A673 (cell line): ENCODE measurements around the gene STX7. TPM values are rescaled to one million over a fixed set of nuclear protein-coding genes. Genes with fewer than 3 reads are reported as not detected.

Experiments
- BruUV-seq: library from RNA; stranded (reverse); fragments of 400-500 nt; replicated peaks from 2 replicates; lab custom pipeline; 2021; lab: Mats Ljungman, UMichigan
- CTCF ChIA-PET: fragments of 300-600 bp; sonication (Branson Sonifier 250); formaldehyde crosslinking; loops from one replicate; lab custom pipeline; 2022; ENCODE audit warnings: antibody characterized with exemption; lab: Charles Lee
- POLR2A ChIA-PET: fragments of 300-600 bp; sonication (Branson Sonifier 250); formaldehyde crosslinking; loops from one replicate; lab custom pipeline; 2022; ENCODE audit warnings: antibody characterized with exemption; ENCODE audit not compliant: low non-redundant PET; lab: Charles Lee
- DNase-seq: peaks from one replicate; pipeline ENCODE4 v3.0.0-alpha.2; 2015; ENCODE audit warnings: low spot score
- H3K27ac ChIP-seq: fragments of 200-600 bp; sonication (generic); 2 replicates; pipeline ENCODE4 v1.5.1; 2016; ENCODE audit warnings: mixed run types, low read depth, mild to moderate bottlenecking, mixed read lengths, antibody characterized with exemption, low read length; ENCODE audit not compliant: poor library complexity, severe bottlenecking
- H3K27me3 ChIP-seq: fragments of 200-600 bp; sonication (generic); replicated peaks from 2 replicates; pipeline ENCODE4 v1.6.1; 2017; ENCODE audit warnings: mixed run types, low read depth, mild to moderate bottlenecking, mixed read lengths, antibody characterized with exemption, low read length; ENCODE audit not compliant: insufficient read depth, poor library complexity
- H3K36me3 ChIP-seq: fragments of 200-600 bp; sonication (generic); 2 replicates; pipeline ENCODE4 v1.6.1; 2016; ENCODE audit warnings: mixed run types, mild to moderate bottlenecking, mixed read lengths, antibody characterized with exemption, low read length; ENCODE audit not compliant: insufficient read depth, poor library complexity, severe bottlenecking
- H3K4me1 ChIP-seq: fragments of 200-600 bp; sonication (generic); 2 replicates; pipeline ENCODE4 v1.6.1; 2017; ENCODE audit warnings: mixed run types, mild to moderate bottlenecking, mixed read lengths, antibody characterized with exemption, low read length; ENCODE audit not compliant: insufficient read depth, poor library complexity, severe bottlenecking
- H3K4me3 ChIP-seq: fragments of 200-600 bp; sonication (generic); 2 replicates; pipeline ENCODE4 v1.5.1; 2016; ENCODE audit warnings: low read depth, mixed run types, mild to moderate bottlenecking, mixed read lengths, low read length; ENCODE audit not compliant: poor library complexity, severe bottlenecking
- H3K9me3 ChIP-seq: fragments of 200-600 bp; sonication (generic); 2 replicates; pipeline ENCODE4 v1.6.1; 2016; ENCODE audit warnings: mixed run types, low read depth, mild to moderate bottlenecking, mixed read lengths, antibody characterized with exemption, low read length; ENCODE audit not compliant: poor library complexity, severe bottlenecking
- EZH2 ChIP-seq: fragments of 200-600 bp; sonication (generic); IDR thresholded peaks from 2 replicates; pipeline ENCODE4 v1.6.1; 2017; ENCODE audit warnings: borderline replicate concordance, low read depth, mild to moderate bottlenecking, mixed read lengths, antibody characterized with exemption, low read length; ENCODE audit not compliant: poor library complexity, severe bottlenecking
- intact Hi-C: fragments of 100-400 bp; cut with micrococcal nuclease; formaldehyde crosslinking; loops from one replicate; pipeline ENCODE4 v1.10.0; 2022; ENCODE audit not compliant: unreplicated experiment
- total RNA-seq: library from RNA; stranded (reverse); gene quantifications from 2 replicates; pipeline ENCODE4 v1.2.3, GENCODE V29; 2021
- TF ChIP-seq, protein P1 (sequence below): fragments of 300-800, 200-600 bp; sonication (generic); conservative IDR thresholded peaks from 2 replicates; pipeline ENCODE4 v1.5.1; 2017; ENCODE audit warnings: low read depth, mild to moderate bottlenecking, antibody characterized with exemption, low read length, moderate library complexity, mixed read lengths

STX7 gene
- total RNA-seq, 1 experiment from 2014 or later: 19.5 TPM

DNA sequence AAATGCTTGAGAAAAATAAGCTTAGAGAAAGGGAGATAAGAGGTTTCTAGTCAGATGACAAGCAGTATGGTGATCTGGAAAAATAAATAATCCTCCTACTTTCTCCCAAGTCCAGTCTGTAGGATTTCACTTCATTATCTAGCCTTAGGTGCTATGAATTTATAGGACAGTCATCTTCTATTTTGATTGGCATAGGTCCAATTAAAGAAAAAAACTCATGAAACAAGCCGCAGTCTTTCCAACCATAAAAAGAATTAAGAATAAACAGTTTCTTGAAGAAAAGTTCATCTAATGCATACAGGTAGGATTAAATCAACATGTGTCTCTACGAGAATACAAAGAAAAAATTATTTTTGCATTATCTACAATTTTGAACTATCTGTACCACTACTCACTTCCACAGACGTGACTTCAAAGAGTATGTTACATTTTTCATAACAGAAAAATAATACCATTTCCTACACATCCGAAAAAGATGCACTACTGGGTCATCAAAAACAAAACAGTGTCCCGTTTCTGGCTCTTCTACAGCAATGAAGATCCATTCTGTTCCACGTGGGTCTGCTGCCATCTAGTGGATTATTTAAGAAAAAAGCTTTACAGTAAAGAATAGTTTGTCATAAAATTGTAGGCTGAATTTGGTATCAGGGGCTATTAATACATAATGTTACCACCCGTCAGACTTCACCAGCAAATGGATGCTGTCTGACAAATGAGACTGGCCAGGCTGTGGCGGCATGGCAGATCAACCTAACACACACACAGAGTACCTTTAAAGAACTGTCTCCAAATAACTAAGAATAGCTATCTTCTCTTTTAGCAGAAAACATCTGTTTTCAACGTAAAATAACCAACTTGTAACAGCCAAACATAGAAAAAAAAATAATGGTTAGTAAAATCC is 28.9 kb downstream of the STX7 start:
- CTCF ChIA-PET: interaction anchor here (0.7 to 1.8 kb wide), 5 partner anchors 11 to 204 kb away, joined by 3 to 28 read pairs (median 9); no protein-coding TSS in a partner anchor
- intact Hi-C loops: loop anchor here (1.0 to 5.0 kb wide), 3 partner anchors 184 to 557 kb away; no protein-coding TSS in a partner anchor
- Histone ChIP-seq H3K36me3 (no peaks in the 10 kb centered on the region), H3K27ac (no peak overlapping the region), H3K27me3 (no peaks in the 10 kb centered on the region), H3K4me3 (no peak overlapping the region), H3K4me1 (peaks cover 2% of the 10 kb centered on the region), H3K9me3 (no peaks in the 10 kb centered on the region)
- no TSS peak for BruUV-seq
- POLR2A ChIA-PET: no interaction called here
- peak; percentile 76 for DNase-seq
- TF ChIP-seq, protein P1, sequence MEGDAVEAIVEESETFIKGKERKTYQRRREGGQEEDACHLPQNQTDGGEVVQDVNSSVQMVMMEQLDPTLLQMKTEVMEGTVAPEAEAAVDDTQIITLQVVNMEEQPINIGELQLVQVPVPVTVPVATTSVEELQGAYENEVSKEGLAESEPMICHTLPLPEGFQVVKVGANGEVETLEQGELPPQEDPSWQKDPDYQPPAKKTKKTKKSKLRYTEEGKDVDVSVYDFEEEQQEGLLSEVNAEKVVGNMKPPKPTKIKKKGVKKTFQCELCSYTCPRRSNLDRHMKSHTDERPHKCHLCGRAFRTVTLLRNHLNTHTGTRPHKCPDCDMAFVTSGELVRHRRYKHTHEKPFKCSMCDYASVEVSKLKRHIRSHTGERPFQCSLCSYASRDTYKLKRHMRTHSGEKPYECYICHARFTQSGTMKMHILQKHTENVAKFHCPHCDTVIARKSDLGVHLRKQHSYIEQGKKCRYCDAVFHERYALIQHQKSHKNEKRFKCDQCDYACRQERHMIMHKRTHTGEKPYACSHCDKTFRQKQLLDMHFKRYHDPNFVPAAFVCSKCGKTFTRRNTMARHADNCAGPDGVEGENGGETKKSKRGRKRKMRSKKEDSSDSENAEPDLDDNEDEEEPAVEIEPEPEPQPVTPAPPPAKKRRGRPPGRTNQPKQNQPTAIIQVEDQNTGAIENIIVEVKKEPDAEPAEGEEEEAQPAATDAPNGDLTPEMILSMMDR: peak; percentile 70
- no peak for TF ChIP-seq EZH2

DNA sequence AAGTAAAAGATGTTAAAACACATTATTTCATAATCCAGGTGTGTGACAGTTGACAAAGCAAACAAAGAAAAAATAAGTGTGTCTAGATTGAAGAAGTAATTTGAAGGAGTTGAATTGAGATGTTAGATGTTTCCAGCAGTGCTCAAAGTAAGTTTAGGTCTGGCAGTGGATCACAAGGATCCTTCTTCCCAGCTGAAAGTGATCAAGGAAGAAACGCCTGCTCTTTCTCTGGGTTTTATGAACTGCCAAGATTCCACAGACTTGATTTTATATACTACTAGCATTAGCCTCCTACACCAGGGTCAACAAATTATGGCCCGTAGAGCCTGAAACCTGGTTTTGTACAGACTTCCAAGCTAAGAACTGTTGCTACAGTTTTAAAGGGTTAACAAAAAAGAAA is 30.3 kb downstream of the STX7 start:
- no TSS peak for BruUV-seq
- Histone ChIP-seq H3K4me3 (no peak overlapping the region), H3K27ac (no peak overlapping the region), H3K4me1 (peaks cover 4% of the 10 kb centered on the region), H3K27me3 (no peaks in the 10 kb centered on the region), H3K36me3 (no peaks in the 10 kb centered on the region), H3K9me3 (no peaks in the 10 kb centered on the region)
- TF ChIP-seq EZH2: no peak
- TF ChIP-seq, protein P1: no peak
- CTCF ChIA-PET: no interaction called here
- POLR2A ChIA-PET: no interaction called here
- DNase-seq: no peak
- intact Hi-C loops: loop anchor here (5.0 kb wide), 1 partner anchor 555 kb away; no protein-coding TSS in a partner anchor

DNA sequence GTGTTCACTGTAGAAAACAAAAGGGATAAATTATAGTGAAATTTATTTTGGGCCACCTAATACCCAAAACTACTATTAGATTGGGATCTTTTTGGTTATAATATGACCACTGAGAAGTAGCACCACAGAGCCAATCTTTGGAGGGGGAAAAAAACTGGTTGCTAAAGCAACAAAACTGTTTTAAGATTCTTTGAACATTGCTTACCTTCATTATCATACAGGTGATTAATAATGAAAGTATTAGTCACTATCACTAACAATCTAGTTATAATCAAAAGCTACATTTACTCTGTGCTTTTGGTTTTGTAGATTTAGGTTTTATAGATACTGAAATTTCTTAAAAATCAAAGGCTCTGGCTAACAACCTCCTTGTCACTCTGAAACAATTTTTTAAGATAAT is 31.7 kb downstream of the STX7 start:
- BruUV-seq: no TSS peak
- ChIA-PET CTCF (no interaction called here), POLR2A (no interaction called here)
- no peak for DNase-seq
- H3K27ac ChIP-seq: no peak overlapping the region
- no peaks in the 10 kb centered on the region for H3K36me3 ChIP-seq
- TF ChIP-seq EZH2: no peak
- TF ChIP-seq, protein P1: no peak
- H3K9me3 ChIP-seq: no peaks in the 10 kb centered on the region
- no peak overlapping the region for H3K4me3 ChIP-seq
- intact Hi-C loops: loop anchor here (5.0 kb wide), 1 partner anchor 554 kb away; no protein-coding TSS in a partner anchor
- H3K27me3 ChIP-seq: no peaks in the 10 kb centered on the region
- peaks cover 13% of the 10 kb centered on the region for H3K4me1 ChIP-seq
